SK-N-SH treated with all-trans-retinoic acid at 6 μM for 48 hours (cell line): Measurements from ENCODE around the gene MAK.
"Not testable (repeated sequence)": the region's sequence is repeated elsewhere in the genome, so short reads cannot be mapped to it uniquely, and the experiment has no call there.

ENCODE experiments used
- ATAC-seq: fragments of 200-7000 bp; cut with Tn5 transposase; 3 replicates; pipeline ENCODE4 v1.9.1; 2020; ENCODE audit warnings: mild to moderate bottlenecking, moderate library complexity
- ARNTL ChIP-seq: fragments of 450-650 bp; formaldehyde crosslinking; IDR thresholded peaks from 2 replicates; pipeline ENCODE4 v1.5.0; 2020; ENCODE audit warnings: low read depth, mild to moderate bottlenecking, moderate library complexity, borderline replicate concordance
- CREB5 ChIP-seq: fragments of 250-450 bp; sonication (Bioruptor Pico); IDR thresholded peaks from 2 replicates; pipeline ENCODE4 v1.5.1; 2020; ENCODE audit warnings: low read depth, mild to moderate bottlenecking, moderate library complexity
- CSDC2 ChIP-seq: fragments of 250-450 bp; sonication (Bioruptor Pico); IDR thresholded peaks from 2 replicates; pipeline ENCODE4 v1.5.0; 2020; ENCODE audit warnings: mild to moderate bottlenecking, moderate library complexity
- ESRRG ChIP-seq: fragments of 250-450 bp; sonication (Bioruptor Pico); IDR thresholded peaks from 2 replicates; pipeline ENCODE4 v1.6.1; 2021; ENCODE audit warnings: mild to moderate bottlenecking
- GLIS3 ChIP-seq: fragments of 250-450 bp; sonication (Bioruptor Pico); IDR thresholded peaks from 2 replicates; pipeline ENCODE4 v1.5.0; 2020; ENCODE audit warnings: mild to moderate bottlenecking, moderate library complexity
- ISL1 ChIP-seq: fragments of 250-450 bp; sonication (Bioruptor Pico); IDR thresholded peaks from 2 replicates; pipeline ENCODE4 v2.1.2; 2022; ENCODE audit warnings: mild to moderate bottlenecking, moderate library complexity
- OSR1 ChIP-seq: fragments of 250-450 bp; sonication (Bioruptor Pico); IDR thresholded peaks from 2 replicates; pipeline ENCODE4 v1.8.0; 2022; ENCODE audit warnings: moderate library complexity, mild to moderate bottlenecking, inconsistent platforms
- RARB ChIP-seq: fragments of 250-450 bp; sonication (Bioruptor Pico); IDR thresholded peaks from 2 replicates; pipeline ENCODE4 v1.8.0; 2021; ENCODE audit warnings: mild to moderate bottlenecking, moderate library complexity
- SNAI2 ChIP-seq: fragments of 250-450 bp; sonication (Bioruptor Pico); IDR thresholded peaks from 2 replicates; pipeline ENCODE4 v1.5.0; 2020; ENCODE audit warnings: mild to moderate bottlenecking, moderate library complexity
- TCF4 ChIP-seq: fragments of 250-450 bp; sonication (Bioruptor Pico); IDR thresholded peaks from 2 replicates; pipeline ENCODE4 v1.8.0; 2021; ENCODE audit warnings: mild to moderate bottlenecking, moderate library complexity, borderline replicate concordance
- TOX ChIP-seq: fragments of 250-450 bp; sonication (Bioruptor Pico); IDR thresholded peaks from 2 replicates; pipeline ENCODE4 v1.8.0; 2021; ENCODE audit warnings: mild to moderate bottlenecking, moderate library complexity, borderline replicate concordance
- TSHZ2 ChIP-seq: fragments of 250-450 bp; sonication (Bioruptor Pico); IDR thresholded peaks from 2 replicates; pipeline ENCODE4 v1.5.0; 2020; ENCODE audit warnings: mild to moderate bottlenecking, moderate library complexity
- ZC3H10 ChIP-seq: fragments of 250-450 bp; sonication (Bioruptor Pico); IDR thresholded peaks from 2 replicates; pipeline ENCODE4 v1.5.1; 2021; ENCODE audit warnings: mild to moderate bottlenecking, moderate library complexity
- ZFP3 ChIP-seq: fragments of 250-450 bp; sonication (Bioruptor Pico); IDR thresholded peaks from 2 replicates; pipeline ENCODE4 v1.5.0; 2020; ENCODE audit warnings: mild to moderate bottlenecking, moderate library complexity
- ZFP30 ChIP-seq: fragments of 450-650 bp; formaldehyde crosslinking; IDR thresholded peaks from 2 replicates; pipeline ENCODE4 v1.5.0; 2022; ENCODE audit warnings: mild to moderate bottlenecking, moderate library complexity
- ZNF565 ChIP-seq: fragments of 450-650 bp; formaldehyde crosslinking; conservative IDR thresholded peaks from 2 replicates; pipeline ENCODE4 v1.5.0; 2020; ENCODE audit warnings: low read depth, mild to moderate bottlenecking, moderate library complexity
- ZNF70 ChIP-seq: fragments of 450-650 bp; formaldehyde crosslinking; IDR thresholded peaks from 2 replicates; pipeline ENCODE4 v1.5.0; 2020; ENCODE audit warnings: mild to moderate bottlenecking, moderate library complexity
- ZNF8 ChIP-seq: fragments of 450-650 bp; formaldehyde crosslinking; IDR thresholded peaks from 2 replicates; pipeline ENCODE4 v1.5.0; 2020; ENCODE audit warnings: mild to moderate bottlenecking, moderate library complexity
- TF ChIP-seq, protein P1 (sequence below): fragments of 250-450 bp; sonication (Bioruptor Pico); IDR thresholded peaks from 2 replicates; pipeline ENCODE4 v1.8.0; 2020; ENCODE audit warnings: mild to moderate bottlenecking, moderate library complexity, borderline replicate concordance
- TF ChIP-seq, protein P2 (sequence below): fragments of 250-450 bp; sonication (Bioruptor Pico); IDR thresholded peaks from 2 replicates; pipeline ENCODE4 v1.8.0; 2021; ENCODE audit warnings: low read depth, mild to moderate bottlenecking, moderate library complexity, borderline replicate concordance

MAK gene

DNA sequence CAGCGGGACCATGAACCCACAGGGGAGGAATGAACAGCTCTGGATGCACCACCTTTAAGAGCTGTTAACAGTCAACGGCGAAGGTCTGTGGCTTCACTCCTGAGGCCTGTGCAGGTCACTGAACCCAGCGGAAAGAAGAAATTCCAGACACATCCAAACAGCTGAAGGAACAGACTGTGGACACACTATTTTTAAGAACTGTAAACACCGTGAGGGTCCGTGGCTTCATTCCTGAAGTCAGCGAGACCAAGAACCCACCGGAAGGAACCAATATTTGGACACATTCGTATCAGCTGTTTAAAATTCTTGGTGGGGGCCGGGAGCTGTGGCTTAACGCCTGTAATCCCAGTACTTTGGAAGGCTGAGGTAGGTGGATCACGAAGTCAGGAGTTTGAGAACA lies 96.1 kb downstream of the MAK start (continued):
- TF ChIP-seq, protein P1, sequence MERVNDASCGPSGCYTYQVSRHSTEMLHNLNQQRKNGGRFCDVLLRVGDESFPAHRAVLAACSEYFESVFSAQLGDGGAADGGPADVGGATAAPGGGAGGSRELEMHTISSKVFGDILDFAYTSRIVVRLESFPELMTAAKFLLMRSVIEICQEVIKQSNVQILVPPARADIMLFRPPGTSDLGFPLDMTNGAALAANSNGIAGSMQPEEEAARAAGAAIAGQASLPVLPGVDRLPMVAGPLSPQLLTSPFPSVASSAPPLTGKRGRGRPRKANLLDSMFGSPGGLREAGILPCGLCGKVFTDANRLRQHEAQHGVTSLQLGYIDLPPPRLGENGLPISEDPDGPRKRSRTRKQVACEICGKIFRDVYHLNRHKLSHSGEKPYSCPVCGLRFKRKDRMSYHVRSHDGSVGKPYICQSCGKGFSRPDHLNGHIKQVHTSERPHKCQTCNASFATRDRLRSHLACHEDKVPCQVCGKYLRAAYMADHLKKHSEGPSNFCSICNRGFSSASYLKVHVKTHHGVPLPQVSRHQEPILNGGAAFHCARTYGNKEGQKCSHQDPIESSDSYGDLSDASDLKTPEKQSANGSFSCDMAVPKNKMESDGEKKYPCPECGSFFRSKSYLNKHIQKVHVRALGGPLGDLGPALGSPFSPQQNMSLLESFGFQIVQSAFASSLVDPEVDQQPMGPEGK (CRISPR knock-in tag): no peak
- TF ChIP-seq ZNF565 (CRISPR knock-in tag) (no peak), CSDC2 (CRISPR knock-in tag) (no peak), ISL1 (CRISPR knock-in tag) (no peak), CREB5 (no peak)

DNA sequence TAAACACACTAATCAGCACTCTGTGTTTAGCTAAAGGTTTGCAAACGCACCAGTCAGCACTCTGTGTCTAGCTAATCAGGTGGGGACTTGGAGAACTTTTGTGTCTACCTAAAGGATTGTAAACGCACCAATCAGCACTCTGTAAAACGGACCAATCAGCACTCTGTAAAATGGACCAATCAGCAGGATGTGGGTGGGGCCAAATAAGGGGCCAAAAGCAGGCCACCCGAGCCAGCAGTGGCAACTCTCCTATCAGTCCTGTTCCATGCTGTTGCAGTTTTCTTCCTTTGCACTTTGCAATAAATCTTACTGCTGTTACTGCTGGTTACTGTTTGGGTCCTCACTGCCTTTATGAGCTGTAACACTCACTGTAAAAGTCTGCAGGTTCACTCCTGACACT lies 96.7 kb downstream of the MAK start:
- not testable (repeated sequence) for ATAC-seq

DNA sequence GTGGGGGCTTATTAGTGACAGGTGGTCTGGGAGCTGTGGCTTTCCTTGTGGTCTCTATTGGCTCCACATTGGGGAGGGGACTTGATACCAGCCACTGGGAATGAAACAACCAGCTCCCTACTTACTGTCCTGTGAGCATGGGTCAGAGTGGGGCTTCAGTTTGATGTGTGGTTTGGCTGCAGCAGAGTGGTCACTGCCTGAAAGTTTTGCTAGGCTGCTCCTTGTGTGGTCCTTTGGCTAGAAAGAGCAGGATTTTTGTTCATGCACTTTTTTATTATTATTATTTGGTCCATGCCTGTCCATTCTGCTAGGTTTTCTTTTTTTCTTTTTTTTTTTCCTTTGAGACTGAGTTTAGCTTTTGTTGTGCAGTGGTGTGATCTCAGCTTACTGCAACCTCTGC lies 98.3 kb downstream of the MAK start:
- ATAC-seq: no peak

More for the DNA sequence above, 98.3 kb downstream of the MAK start:
- no peak for TF ChIP-seq ZFP30 (CRISPR knock-in tag)
- TF ChIP-seq ZFP3 (CRISPR knock-in tag): no peak
- no peak for TF ChIP-seq TCF4 (CRISPR knock-in tag)
- TF ChIP-seq TOX (CRISPR knock-in tag): no peak
- no peak for TF ChIP-seq ZC3H10 (CRISPR knock-in tag)
- TF ChIP-seq TSHZ2 (CRISPR knock-in tag): no peak
- TF ChIP-seq ISL1 (CRISPR knock-in tag): no peak
- no peak for TF ChIP-seq RARB (CRISPR knock-in tag)
- TF ChIP-seq CSDC2 (CRISPR knock-in tag): no peak
- TF ChIP-seq CREB5: no peak
- TF ChIP-seq OSR1 (CRISPR knock-in tag): no peak
- TF ChIP-seq ARNTL (CRISPR knock-in tag): no peak
- no peak for TF ChIP-seq GLIS3 (CRISPR knock-in tag)
- TF ChIP-seq ZNF8 (CRISPR knock-in tag): no peak
- no peak for TF ChIP-seq ESRRG (CRISPR knock-in tag)
- no peak for TF ChIP-seq SNAI2
- TF ChIP-seq, protein P1 (CRISPR knock-in tag): no peak
- no peak for TF ChIP-seq ZNF70 (CRISPR knock-in tag)
- TF ChIP-seq ZNF565 (CRISPR knock-in tag): no peak
- TF ChIP-seq, protein P2, sequence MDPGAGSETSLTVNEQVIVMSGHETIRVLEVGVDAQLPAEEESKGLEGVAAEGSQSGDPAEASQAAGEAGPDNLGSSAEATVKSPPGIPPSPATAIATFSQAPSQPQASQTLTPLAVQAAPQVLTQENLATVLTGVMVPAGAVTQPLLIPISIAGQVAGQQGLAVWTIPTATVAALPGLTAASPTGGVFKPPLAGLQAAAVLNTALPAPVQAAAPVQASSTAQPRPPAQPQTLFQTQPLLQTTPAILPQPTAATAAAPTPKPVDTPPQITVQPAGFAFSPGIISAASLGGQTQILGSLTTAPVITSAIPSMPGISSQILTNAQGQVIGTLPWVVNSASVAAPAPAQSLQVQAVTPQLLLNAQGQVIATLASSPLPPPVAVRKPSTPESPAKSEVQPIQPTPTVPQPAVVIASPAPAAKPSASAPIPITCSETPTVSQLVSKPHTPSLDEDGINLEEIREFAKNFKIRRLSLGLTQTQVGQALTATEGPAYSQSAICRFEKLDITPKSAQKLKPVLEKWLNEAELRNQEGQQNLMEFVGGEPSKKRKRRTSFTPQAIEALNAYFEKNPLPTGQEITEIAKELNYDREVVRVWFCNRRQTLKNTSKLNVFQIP: no peak
